ENCODE data around the gene YOD1. TPM values are rescaled to one million over a fixed set of nuclear protein-coding genes. Genes with fewer than 3 reads are reported as not detected.

Gene YOD1
- total RNA-seq = 5.4 and 6.2 TPM in 2 replicates

GRCh38 chr1:207051191-207051943 is at the start of gene YOD1:
TSS of gene YOD1 (minus strand) at chr1:207051208. CDS start at chr1:207051030, 178 bp downstream.

GRCh38 chr1:207088701-207089626 is 38.0 kb upstream of the YOD1 start, which contains the start of gene C4BPB:
TSS of gene C4BPB (plus strand) at chr1:207088860. CDS start at chr1:207089532, 672 bp downstream.

GRCh38 chr1:207052911-207053769 is 2.1 kb upstream of the YOD1 start, which contains the start of gene PFKFB2:
TSS of gene PFKFB2 (plus strand) at chr1:207053275. CDS start at chr1:207054718, 1,443 bp downstream.

GRCh38 chr1:207032528-207033017 is 18.4 kb downstream of the YOD1 start, which contains the start of gene C1orf116:
TSS of gene C1orf116 (minus strand) at chr1:207032756. CDS start at chr1:207027598, 5,158 bp downstream.

Other genes starting within 250 kb of the YOD1 start
- not detected in 2 replicates for gene IL20, start 185.6 kb downstream of the YOD1 start, total RNA-seq
- not detected in 2 replicates for gene IL24, start 153.8 kb downstream of the YOD1 start, total RNA-seq
- gene FCMR, start 129.3 kb downstream of the YOD1 start, total RNA-seq = 0.12 TPM in 1 of 2 replicates, not detected in the other
- gene PIGR, start 104.7 kb downstream of the YOD1 start, total RNA-seq = not detected in 2 replicates
- gene FCAMR, start 80.7 kb downstream of the YOD1 start, total RNA-seq = not detected in 2 replicates
- gene C1orf116, start 18.5 kb downstream of the YOD1 start, total RNA-seq = under 0.01 TPM in 1 of 2 replicates, not detected in the other
- gene PFKFB2, start 2.1 kb upstream of the YOD1 start, total RNA-seq = 8.3 and 10.3 TPM in 2 replicates
- gene C4BPB, start 37.7 kb upstream of the YOD1 start, total RNA-seq = not detected in 2 replicates
- gene C4BPA, start 53.0 kb upstream of the YOD1 start, total RNA-seq = not detected in 2 replicates